Measurements from ENCODE around the gene RNPEPL1.

Gene RNPEPL1

GRCh38 chr2:240628507-240628807, 60.2 kb downstream of the RNPEPL1 start:
- no peak for DNase-seq

- no peak for DNase-seq
Measured at GRCh38 chr2:240628808-240629618, 60.7 kb downstream of the RNPEPL1 start.

DNA sequence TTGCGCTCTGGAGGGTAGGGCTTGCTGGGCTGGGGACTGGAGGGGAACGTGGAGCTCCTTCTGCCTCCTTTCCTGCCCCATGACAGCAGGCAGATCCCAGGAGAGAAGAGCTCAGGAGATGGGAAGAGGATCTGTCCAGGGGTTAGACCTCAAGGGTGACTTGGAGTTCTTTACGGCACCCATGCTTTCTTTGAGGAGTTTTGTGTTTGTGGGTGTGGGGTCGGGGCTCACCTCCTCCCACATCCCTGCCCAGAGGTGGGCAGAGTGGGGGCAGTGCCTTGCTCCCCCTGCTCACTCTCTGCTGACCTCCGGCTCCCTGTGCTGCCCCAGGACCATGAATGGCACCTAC, 61.3 kb downstream of the RNPEPL1 start:
- DNase-seq, result no peak

- no peak for DNase-seq
Measured at GRCh38 chr2:240629968-240630770, 61.9 kb downstream of the RNPEPL1 start.

Data from activated CD8-positive, alpha-beta memory T cell treated with anti-CD3 and anti-CD28 coated beads for 24 hours (primary cell).